WTC11 (cell line): ENCODE data around the gene MYH9. TPM values are rescaled to one million over a fixed set of nuclear protein-coding genes. Genes with fewer than 3 reads are reported as not detected.

Experiments
- ATAC-seq: fragments of 200-7000 bp; cut with Tn5 transposase; 2 replicates; pipeline ENCODE4 v1.10.0; 2021; ENCODE audit warnings: mild to moderate bottlenecking, moderate library complexity
- CTCF ChIA-PET: fragments of 300-600 bp; sonication (Branson Sonifier 250); formaldehyde crosslinking; loops from one replicate; lab custom pipeline; 2021; ENCODE audit warnings: antibody characterized with exemption; lab: Charles Lee
- POLR2A ChIA-PET: fragments of 350-600 bp; sonication (Branson Sonifier 250); formaldehyde crosslinking; loops from one replicate; lab custom pipeline; 2021; ENCODE audit warnings: antibody characterized with exemption; lab: Charles Lee
- DNase-seq: peaks from one replicate; pipeline ENCODE4 v3.0.0; 2021; ENCODE audit warnings: low spot score
- H3K27ac Mint-ChIP-seq: 2 replicates; pipeline ENCODE4 v1.8.0; 2021; ENCODE audit warnings: mixed read lengths
- H3K27me3 Mint-ChIP-seq: 2 replicates; pipeline ENCODE4 v1.8.0; 2021; ENCODE audit warnings: low read depth, mild to moderate bottlenecking, moderate library complexity, mixed read lengths
- H3K36me3 Mint-ChIP-seq: 2 replicates; pipeline ENCODE4 v1.8.0; 2021; ENCODE audit warnings: mixed read lengths
- H3K4me1 Mint-ChIP-seq: 2 replicates; pipeline ENCODE4 v1.8.0; 2022; ENCODE audit warnings: mixed read lengths
- H3K4me3 Mint-ChIP-seq: 2 replicates; pipeline ENCODE4 v1.8.0; 2021; ENCODE audit warnings: mild to moderate bottlenecking, moderate library complexity, mixed read lengths
- H3K9me3 Mint-ChIP-seq: 2 replicates; pipeline ENCODE4 v1.8.0; 2021; ENCODE audit warnings: mixed read lengths
- AR ChIP-seq: fragments of 250-450 bp; sonication (Bioruptor Pico); IDR thresholded peaks from 2 replicates; pipeline ENCODE4 v1.9.0; 2021; ENCODE audit warnings: mild to moderate bottlenecking
- ATF3 ChIP-seq: sonication (generic); formaldehyde crosslinking; conservative IDR thresholded peaks from 2 replicates; pipeline ENCODE4 v1.8.1; 2022; ENCODE audit warnings: mild to moderate bottlenecking, missing genetic modification reagents
- ATF6 ChIP-seq: sonication (generic); formaldehyde crosslinking; IDR thresholded peaks from 2 replicates; pipeline ENCODE4 v1.8.1; 2023; ENCODE audit warnings: mild to moderate bottlenecking, missing genetic modification reagents
- CBFB ChIP-seq: sonication (generic); formaldehyde crosslinking; IDR thresholded peaks from 2 replicates; pipeline ENCODE4 v1.8.1; 2022; ENCODE audit warnings: mild to moderate bottlenecking, low read depth, missing genetic modification reagents
- E2F1 ChIP-seq: sonication (generic); formaldehyde crosslinking; IDR thresholded peaks from 2 replicates; pipeline ENCODE4 v1.8.0; 2022; ENCODE audit warnings: mild to moderate bottlenecking, missing genetic modification reagents
- ETV6 ChIP-seq: sonication (generic); formaldehyde crosslinking; IDR thresholded peaks from 2 replicates; pipeline ENCODE4 v1.8.1; 2022; ENCODE audit warnings: mild to moderate bottlenecking, missing genetic modification reagents
- NFYB ChIP-seq: sonication (generic); formaldehyde crosslinking; conservative IDR thresholded peaks from 2 replicates; pipeline ENCODE4 v1.8.0; 2022; ENCODE audit warnings: low read depth, missing genetic modification reagents
- NR2C2 ChIP-seq: sonication (generic); formaldehyde crosslinking; IDR thresholded peaks from 2 replicates; pipeline ENCODE4 v1.8.0; 2022; ENCODE audit warnings: mild to moderate bottlenecking, missing genetic modification reagents
- PRRX2 ChIP-seq: fragments of 250-450 bp; sonication (Bioruptor Pico); IDR thresholded peaks from 2 replicates; pipeline ENCODE4 v1.8.0; 2021; ENCODE audit warnings: mild to moderate bottlenecking
- TCF7 ChIP-seq: sonication (generic); formaldehyde crosslinking; IDR thresholded peaks from 2 replicates; pipeline ENCODE4 v1.8.0; 2022; ENCODE audit warnings: mild to moderate bottlenecking, low read depth, missing genetic modification reagents, moderate library complexity
- USF1 ChIP-seq: sonication (generic); formaldehyde crosslinking; IDR thresholded peaks from 2 replicates; pipeline ENCODE4 v1.8.0; 2022; ENCODE audit warnings: mild to moderate bottlenecking, missing genetic modification reagents
- ZNF416 ChIP-seq: fragments of 250-450 bp; sonication (Bioruptor Pico); IDR thresholded peaks from 2 replicates; pipeline ENCODE4 v1.9.0; 2021; ENCODE audit warnings: mild to moderate bottlenecking, inconsistent platforms
- ZNF423 ChIP-seq: fragments of 250-450 bp; sonication (Bioruptor Pico); IDR thresholded peaks from 2 replicates; pipeline ENCODE4 v2.1.2; 2022; ENCODE audit warnings: mild to moderate bottlenecking, moderate library complexity
- total RNA-seq: library from RNA; stranded (reverse); gene quantifications from 3 replicates; pipeline ENCODE4 v1.2.3, GENCODE V29; 2021
- TF ChIP-seq, protein P1 (sequence below): sonication (generic); formaldehyde crosslinking; conservative IDR thresholded peaks from 2 replicates; pipeline ENCODE4 v1.8.1; 2023; ENCODE audit warnings: mild to moderate bottlenecking, low read depth, missing genetic modification reagents, moderate library complexity
- TF ChIP-seq, protein P2 (sequence below): fragments of 250-450 bp; sonication (Bioruptor Pico); IDR thresholded peaks from 2 replicates; pipeline ENCODE4 v1.9.0; 2021; ENCODE audit warnings: mild to moderate bottlenecking, borderline replicate concordance

Gene MYH9
- total RNA-seq, 1 experiment from 2014 or later = 277 TPM

- TF ChIP-seq USF1 (CRISPR knock-in tag) (no peak), E2F1 (CRISPR knock-in tag) (no peak), TCF7 (CRISPR knock-in tag) (no peak)
These were observed 148.7 kb downstream of the MYH9 start (continued) for GRCh38 chr22:36239150-36239400.

DNA sequence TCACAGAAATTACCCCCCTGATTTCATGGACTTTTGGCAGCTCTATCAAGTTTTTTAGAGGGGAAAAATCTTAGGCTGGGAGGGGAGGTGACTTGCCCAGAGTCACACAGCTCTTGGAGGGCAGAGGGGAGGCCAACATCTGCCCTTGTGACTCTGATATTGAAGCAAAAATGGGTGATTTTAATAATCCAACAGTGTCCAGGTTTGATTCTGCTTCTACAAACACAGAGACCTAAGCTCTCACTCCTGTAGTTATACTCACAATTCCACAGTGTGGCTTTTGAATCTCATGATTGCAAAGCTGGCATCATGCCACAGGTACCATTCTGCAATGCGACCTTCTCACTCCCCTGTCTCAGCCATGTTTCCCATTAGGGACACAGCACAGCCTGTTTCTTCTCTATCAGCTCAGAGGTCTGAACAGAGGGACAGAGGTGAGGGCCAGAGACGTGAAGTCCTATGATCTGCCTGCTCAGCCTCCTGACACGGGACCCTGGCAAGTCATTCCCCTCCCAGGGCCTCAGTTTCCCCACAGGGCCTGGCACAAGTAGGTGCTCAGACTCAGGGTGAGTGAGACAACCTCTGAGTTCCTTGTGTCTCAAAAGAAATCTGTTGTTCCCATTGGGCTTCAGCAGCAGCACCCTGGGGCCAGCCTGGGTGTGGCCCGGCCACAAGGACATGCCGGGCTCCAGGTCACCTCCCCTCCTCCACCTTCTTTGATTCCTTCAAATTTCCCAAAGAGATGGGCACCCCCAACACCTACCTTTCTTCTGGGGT lies 149.2 kb downstream of the MYH9 start:
- Mint-ChIP-seq H3K36me3 (peaks cover 6% of the 10 kb centered on the region), H3K4me3 (peak overlapping the region; percentile 87), H3K27me3 (peaks cover 4% of the 10 kb centered on the region; the same call in 1 of the 2 replicates), H3K4me1 (peaks cover 21% of the 10 kb centered on the region), H3K9me3 (peaks cover 19% of the 10 kb centered on the region), H3K27ac (no peak overlapping the region)
- ATAC-seq = no peak
- TF ChIP-seq ATF6 (CRISPR knock-in tag) = no peak
- no peak for TF ChIP-seq CBFB (CRISPR knock-in tag)
- ChIA-PET POLR2A (interaction anchor here (1.5 to 2.5 kb wide), 2 partner anchors 16 to 21 kb away, joined by 5 to 9 read pairs; no protein-coding TSS in a partner anchor), CTCF (interaction anchor here (0.6 to 3.2 kb wide), 30 partner anchors 7 to 272 kb away, joined by 3 to 28 read pairs (median 5); partner anchors contain the start of genes APOL4 and MYH9)
- no peak for DNase-seq

DNA sequence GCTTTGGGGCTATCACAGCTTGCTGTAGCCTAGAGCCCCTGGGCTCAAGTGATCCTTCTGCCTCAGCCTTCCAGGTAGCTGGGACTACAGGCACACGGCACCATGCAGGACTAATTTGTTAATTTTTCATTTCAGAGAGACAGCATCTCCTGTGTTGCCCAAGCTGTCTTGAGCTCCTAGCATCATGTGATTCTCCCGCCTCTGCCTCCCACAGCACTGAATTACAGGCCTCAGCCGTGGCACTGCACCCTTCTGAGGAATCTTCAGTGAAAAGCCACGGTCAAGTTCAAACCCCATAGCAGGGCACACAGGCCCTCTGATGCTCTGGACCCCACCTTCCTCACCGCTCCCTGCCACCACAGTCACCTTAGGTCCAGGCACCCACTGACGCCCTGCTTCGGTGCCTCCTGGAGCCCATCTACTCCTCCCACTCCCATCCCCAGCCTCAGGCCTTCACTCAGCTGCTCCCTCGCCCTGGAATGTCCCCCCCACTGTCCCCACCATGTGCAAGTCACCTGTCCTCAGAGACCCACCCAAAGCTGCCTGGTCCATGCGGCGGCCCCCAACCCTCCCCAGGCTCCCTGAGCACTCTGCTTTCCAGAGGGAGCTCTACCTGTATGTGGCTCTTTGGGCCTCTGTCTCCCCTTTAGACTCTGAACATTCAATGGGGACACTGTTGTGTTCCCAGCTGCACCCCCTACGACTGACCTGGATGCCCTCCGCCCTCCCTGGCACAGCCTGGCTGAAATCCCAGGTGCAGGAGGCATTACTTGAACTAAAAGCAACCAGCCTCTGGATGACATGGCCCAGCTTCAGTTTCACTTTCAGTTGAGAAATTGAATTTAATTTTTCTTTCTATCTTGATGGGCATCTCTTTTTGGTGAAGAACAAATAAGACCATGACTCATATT lies 150.1 kb downstream of the MYH9 start:
- CTCF ChIA-PET = interaction anchor here (0.8 to 3.2 kb wide), 10 partner anchors 24 to 244 kb away, joined by 3 to 25 read pairs (median 6); partner anchors contain the start of gene TXN2
- no peak overlapping the region; the same call in 1 of the 2 replicates for H3K4me3 Mint-ChIP-seq
- peaks cover 21% of the 10 kb centered on the region for H3K4me1 Mint-ChIP-seq
- H3K9me3 Mint-ChIP-seq = peaks cover 13% of the 10 kb centered on the region
- peaks cover 6% of the 10 kb centered on the region for H3K36me3 Mint-ChIP-seq
- no peak overlapping the region for H3K27ac Mint-ChIP-seq
- H3K27me3 Mint-ChIP-seq = peaks cover 4% of the 10 kb centered on the region; the same call in 1 of the 2 replicates
- DNase-seq = no peak
- no peak for ATAC-seq
- POLR2A ChIA-PET = interaction anchor here (1.5 kb wide), 1 partner anchor 17 kb away, joined by 5 read pairs; no protein-coding TSS in a partner anchor
- TF ChIP-seq ETV6 (CRISPR knock-in tag) (no peak), NFYB (no peak), ZNF423 (no peak), PRRX2 (CRISPR knock-in tag) (no peak), NR2C2 (CRISPR knock-in tag) (no peak), ZNF416 (CRISPR knock-in tag) (no peak), AR (CRISPR knock-in tag) (no peak), ATF3 (CRISPR knock-in tag) (no peak)
- TF ChIP-seq, protein P1, sequence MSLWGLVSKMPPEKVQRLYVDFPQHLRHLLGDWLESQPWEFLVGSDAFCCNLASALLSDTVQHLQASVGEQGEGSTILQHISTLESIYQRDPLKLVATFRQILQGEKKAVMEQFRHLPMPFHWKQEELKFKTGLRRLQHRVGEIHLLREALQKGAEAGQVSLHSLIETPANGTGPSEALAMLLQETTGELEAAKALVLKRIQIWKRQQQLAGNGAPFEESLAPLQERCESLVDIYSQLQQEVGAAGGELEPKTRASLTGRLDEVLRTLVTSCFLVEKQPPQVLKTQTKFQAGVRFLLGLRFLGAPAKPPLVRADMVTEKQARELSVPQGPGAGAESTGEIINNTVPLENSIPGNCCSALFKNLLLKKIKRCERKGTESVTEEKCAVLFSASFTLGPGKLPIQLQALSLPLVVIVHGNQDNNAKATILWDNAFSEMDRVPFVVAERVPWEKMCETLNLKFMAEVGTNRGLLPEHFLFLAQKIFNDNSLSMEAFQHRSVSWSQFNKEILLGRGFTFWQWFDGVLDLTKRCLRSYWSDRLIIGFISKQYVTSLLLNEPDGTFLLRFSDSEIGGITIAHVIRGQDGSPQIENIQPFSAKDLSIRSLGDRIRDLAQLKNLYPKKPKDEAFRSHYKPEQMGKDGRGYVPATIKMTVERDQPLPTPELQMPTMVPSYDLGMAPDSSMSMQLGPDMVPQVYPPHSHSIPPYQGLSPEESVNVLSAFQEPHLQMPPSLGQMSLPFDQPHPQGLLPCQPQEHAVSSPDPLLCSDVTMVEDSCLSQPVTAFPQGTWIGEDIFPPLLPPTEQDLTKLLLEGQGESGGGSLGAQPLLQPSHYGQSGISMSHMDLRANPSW (CRISPR knock-in tag) = no peak
- TF ChIP-seq, protein P2, sequence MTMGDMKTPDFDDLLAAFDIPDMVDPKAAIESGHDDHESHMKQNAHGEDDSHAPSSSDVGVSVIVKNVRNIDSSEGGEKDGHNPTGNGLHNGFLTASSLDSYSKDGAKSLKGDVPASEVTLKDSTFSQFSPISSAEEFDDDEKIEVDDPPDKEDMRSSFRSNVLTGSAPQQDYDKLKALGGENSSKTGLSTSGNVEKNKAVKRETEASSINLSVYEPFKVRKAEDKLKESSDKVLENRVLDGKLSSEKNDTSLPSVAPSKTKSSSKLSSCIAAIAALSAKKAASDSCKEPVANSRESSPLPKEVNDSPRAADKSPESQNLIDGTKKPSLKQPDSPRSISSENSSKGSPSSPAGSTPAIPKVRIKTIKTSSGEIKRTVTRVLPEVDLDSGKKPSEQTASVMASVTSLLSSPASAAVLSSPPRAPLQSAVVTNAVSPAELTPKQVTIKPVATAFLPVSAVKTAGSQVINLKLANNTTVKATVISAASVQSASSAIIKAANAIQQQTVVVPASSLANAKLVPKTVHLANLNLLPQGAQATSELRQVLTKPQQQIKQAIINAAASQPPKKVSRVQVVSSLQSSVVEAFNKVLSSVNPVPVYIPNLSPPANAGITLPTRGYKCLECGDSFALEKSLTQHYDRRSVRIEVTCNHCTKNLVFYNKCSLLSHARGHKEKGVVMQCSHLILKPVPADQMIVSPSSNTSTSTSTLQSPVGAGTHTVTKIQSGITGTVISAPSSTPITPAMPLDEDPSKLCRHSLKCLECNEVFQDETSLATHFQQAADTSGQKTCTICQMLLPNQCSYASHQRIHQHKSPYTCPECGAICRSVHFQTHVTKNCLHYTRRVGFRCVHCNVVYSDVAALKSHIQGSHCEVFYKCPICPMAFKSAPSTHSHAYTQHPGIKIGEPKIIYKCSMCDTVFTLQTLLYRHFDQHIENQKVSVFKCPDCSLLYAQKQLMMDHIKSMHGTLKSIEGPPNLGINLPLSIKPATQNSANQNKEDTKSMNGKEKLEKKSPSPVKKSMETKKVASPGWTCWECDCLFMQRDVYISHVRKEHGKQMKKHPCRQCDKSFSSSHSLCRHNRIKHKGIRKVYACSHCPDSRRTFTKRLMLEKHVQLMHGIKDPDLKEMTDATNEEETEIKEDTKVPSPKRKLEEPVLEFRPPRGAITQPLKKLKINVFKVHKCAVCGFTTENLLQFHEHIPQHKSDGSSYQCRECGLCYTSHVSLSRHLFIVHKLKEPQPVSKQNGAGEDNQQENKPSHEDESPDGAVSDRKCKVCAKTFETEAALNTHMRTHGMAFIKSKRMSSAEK (CRISPR knock-in tag) = no peak
